ENCODE data around the gene HHEX.
"Not testable (repeated sequence)": the region's sequence is repeated elsewhere in the genome, so short reads cannot be mapped to it uniquely, and the experiment has no call there.

The HHEX gene

DNA sequence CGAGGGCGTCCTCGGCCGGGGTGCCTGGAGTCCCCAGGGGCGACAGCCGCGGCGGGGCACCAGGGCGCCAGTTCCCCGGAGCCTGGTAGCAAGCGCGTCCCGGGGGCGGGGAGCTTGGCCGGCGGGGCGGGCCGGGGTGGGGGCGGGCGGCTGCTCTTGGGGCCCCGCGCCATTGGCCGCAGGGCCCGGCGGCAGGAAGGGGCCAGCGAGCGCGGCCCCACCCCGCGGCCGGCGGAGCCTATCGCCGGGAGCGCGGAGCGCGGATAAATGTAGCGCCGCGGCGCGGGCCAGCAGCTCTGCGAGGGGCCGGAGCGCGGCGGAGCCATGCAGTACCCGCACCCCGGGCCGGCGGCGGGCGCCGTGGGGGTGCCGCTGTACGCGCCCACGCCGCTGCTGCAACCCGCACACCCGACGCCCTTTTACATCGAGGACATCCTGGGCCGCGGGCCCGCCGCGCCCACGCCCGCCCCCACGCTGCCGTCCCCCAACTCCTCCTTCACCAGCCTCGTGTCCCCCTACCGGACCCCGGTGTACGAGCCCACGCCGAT is at the start of gene HHEX:
HHEX (plus strand) TSS at position 293 of the 548 bp plus-strand sequence; CDS start at position 325, 32 bp downstream.
- peak; percentile 42 for DNase-seq

DNA sequence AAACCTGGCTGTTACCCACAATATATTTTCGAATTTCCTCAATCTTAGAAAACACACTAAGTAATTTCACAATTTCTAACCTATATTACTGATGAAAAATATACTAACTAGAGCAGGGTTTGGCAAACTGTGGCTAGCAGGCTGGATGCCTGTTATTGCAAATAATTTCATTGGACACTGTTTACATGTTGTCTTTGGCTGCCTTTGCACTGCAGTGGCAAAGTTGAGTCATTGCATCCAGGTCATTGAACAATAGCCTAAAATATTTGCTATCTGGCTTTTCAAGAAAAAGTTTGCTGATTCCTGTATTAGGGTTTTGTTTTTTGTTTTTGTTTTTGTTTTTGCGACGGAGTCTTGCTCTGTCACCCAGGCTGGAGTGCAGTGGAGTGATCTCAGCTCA is 49.6 kb upstream of the HHEX start:
- DNase-seq, result no peak

DNA sequence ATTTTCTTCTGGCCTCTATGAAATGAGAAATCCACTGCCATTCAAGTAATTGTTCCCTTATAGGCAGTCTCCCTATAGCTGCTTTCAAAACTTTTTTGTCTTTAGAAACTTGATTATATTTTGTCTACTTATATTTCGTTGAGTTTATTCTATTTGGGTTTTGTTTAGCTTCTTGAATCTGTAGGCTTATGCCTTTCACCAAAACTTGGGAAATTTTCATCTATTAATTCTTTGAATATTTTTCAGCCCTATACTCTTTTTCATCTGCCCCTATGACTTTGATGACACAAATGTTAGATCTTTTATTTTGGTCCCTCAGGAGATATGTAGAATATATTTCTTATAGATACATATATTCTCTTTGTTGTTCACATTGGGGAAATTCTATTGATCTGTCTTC is 48.3 kb upstream of the HHEX start:
- DNase-seq, result no peak

DNA sequence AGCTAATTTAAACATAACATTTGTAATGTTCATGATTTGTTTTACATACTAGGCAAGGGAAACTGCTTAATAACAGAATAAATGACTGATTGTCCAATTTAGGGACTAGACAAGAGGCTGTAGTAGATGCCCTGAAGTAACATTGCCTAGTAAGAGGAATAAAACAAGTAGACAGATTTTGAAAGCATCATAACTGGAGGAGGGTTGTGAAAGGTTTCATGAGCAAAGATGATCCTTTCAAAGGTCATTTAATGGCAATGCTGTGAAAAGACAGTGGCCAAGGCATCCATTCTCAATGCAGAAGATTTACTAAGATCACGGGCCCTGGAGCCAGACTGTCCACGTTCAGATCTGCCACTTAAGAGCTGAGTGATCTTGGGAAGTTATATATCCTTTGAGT is 44.8 kb upstream of the HHEX start:
- no peak for DNase-seq

DNA sequence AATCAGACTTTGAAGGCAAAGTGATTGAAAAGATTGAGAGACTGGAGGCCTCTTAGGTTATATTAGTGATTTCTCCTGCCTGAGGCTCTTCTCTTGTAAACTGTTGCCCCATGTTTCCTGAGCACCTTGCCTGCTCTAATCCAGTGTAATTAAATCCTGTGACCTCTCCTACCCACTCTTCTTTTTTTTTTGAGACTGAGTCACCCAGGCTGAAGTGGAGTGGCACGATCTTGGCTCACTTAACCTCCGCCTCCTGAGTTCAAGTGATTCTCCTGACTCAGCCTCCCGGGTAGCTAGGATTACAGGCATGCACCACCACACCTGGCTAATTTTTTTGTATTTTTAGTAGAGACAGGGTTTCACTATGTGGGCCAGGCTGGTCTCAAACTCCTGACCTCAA is 38.9 kb upstream of the HHEX start:
- DNase-seq, result not testable (repeated sequence)

DNA sequence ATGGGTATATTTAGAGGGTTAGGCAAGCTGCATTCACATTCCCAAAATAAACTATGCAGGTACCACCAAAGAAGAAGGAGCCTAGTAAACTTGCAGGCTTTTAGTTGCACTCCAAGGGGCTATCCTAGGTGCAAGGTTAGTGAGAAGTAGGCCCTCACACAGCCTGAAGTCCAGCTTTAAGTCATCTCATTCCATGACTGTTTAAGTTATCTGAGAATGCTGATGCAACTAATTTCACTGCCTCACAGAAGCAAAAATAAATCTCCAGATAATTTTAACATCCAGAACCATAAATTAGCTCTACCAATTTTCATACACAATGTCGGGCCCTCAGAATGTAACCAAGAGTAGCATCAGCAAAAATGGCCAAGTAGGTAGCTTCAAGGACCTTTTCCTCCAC is 34.3 kb upstream of the HHEX start:
- no peak for DNase-seq

DNA sequence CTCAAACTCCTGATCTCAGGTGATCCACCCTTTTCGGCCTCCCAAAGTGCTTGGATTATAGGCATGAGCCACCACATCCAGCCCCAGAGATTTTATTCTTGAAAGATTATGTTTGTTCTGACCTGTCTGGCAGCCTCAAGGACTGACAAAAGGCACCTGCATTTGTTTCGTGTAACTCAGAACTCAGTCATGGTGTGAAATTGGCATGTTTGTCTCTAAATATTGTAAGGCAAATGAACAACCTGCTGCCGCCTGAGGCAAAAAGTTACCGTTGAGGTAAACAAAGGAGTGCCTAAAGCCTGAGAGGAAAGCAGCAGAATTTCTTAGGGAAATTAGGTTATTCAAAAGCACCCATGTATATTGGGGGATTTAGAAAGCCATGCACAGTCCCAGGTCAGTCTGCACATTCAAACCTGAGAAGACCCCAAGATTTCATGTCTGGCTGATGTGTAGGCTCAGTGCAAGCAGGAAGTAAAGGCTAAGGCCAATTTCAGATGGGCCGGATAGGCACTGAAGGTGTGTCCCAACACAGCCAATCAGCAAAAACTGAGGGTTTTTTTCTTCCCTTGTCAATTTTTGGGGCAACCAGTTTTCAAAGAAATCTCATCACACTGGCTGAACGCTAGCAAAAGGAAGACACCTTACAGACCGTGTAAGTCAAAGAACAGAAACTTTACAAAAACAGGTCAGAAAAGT is 33.3 kb upstream of the HHEX start:
- no peak for DNase-seq

DNA sequence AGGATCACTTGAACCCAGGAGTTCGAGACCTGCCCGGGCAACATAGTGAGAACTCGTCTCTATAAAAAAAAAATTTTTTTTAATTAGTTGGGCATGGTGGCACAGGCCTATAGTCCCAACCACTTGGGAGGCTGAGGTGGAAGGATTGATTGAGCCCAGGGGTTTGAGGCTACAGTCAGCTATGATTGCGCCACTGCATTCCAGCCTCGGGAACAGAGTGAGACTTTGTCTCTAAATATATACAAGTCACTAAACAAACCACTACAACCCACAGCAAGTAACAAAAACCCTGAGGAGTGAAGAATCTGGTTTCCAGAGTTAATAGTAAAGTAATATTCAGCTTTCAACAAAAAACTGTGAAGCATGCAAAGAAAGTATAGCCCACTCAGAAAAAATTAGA is 32.7 kb upstream of the HHEX start:
- no peak for DNase-seq

DNA sequence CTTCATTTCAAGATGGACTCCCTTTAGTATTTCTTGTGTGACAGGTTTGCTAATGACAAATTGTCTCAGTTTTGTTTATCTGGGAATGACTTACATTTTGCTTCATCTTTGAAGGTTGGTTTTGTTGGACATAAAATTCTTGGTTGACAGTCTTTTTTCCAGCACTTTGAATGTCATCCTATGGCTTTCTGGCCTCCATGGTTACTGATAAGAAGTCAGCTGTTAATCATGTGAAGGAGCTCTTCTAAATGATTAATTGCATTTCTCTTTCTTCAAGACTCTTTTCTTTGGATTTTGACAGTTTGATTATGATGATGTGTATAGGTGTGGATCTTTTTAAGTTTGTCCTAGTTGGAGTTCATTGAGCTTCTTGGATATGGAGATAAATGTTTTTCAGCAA is 26.9 kb upstream of the HHEX start:
- DNase-seq, result no peak

DNA sequence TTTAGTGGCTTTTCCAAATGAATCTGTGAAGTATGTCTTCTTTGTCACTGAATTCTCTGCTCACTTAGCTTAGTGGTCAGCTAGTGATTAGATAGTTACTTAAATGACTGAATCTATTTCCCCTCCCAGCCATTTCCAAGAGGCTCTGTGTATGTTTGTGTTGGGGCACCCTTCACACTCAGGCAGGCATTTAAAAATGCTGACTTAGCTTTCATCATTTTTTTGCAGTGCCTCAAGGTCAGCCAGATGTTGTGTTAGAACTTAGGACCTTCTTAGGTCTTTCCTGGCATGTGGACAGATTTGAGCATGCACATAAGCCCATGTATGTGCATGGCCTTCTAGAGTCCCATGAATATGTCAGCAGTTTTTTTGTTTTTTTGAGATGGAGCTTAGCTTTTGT is 25.4 kb upstream of the HHEX start:
- no peak for DNase-seq

DNA sequence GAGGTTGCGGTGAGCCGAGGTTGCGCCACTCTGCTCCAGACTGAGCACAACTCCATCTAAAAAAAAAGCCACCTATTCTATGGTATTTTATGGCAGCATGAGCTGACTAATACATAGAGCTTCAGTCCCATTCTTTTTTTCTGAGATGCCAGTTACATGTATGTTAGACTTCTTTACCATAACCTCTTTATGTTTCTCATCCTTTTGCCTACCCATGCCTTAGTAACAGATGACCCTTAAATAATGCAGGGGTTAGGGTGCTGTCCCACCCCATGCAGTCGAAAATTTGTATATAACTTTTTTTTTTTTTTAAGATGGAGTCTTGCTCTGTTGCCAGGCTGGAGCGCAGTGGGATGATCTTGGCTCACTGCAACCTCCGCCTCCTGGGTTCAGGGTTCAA is 22.7 kb upstream of the HHEX start:
- DNase-seq, result no peak

DNA sequence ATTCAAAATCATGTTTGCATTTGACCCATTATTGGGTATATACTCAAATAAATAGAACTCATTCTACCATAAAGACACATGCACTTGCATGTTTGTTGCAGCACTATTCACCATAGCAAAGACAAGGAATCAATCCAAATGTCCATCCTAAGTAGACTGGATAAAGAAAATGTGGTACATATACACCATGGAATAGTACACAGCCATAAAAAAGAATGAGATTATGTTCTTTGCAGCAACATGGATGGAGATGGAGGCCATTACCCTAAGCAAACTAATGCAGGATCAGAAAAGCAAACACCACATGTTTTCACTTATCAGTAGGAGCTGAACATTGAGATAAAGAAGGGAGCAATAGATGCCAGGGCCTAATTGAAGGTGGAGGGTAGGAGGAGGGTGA is 12.0 kb upstream of the HHEX start:
- no peak for DNase-seq

DNA sequence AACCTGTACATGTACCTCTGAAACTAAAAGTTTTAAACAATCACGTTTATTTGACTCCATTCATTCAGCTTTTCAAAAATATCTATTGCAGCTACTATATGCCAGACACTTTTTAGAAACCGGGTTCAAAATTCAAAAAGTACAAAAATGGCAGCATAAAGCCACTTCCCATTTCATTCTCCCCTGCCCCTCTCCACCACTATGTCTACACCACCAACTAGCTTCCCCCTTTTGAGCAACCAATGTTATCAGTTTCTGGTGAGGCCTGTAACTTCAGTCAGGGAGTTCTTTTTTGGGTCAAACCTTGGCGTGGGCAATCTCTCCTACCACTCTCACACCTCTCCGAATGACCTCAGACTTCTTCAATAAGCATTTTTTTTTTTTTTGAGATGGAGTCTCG is 11.5 kb upstream of the HHEX start:
- no peak for DNase-seq

DNA sequence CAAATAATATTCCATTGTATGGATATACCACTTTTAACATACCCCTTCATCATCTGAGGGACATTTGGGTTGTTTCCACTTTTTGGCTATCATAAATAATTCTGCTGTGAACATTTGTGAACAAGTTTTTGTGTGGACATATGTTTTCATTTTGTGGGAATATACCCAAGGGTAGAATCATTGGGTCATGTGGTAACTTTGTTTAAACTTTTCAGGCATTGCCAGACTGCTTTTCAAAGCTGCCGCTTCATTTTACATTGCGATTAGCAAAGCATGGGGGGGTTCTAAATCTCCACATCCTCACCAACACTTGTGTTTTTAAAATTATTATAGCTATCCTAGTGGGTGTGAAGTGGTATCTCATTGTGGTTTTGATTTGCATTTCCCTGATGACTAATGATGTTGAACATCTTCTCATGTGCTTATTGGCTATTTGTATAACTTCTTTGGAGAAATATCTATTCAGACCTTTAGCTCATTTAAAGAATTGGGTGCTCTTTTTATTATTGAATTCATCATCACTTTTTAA is 8.4 kb upstream of the HHEX start:
- DNase-seq, result no peak

DNA sequence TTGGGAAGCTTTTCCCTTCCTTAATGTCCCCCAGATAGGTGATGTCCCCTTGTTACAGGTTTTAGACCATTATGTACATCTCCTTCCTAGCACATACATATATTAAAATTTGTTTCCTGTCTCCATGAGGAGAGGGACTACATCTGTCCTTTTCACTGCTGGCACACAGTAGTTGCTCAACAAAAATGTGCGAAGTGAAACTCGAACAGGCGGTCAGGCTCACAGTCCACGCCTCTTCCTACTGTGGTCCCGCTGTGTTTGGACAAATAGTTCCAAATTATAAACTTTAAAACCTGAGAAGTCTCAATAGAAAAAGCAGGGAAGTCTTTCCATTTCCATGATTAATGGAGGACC is 1.2 kb upstream of the HHEX start:
- no peak for DNase-seq

DNA sequence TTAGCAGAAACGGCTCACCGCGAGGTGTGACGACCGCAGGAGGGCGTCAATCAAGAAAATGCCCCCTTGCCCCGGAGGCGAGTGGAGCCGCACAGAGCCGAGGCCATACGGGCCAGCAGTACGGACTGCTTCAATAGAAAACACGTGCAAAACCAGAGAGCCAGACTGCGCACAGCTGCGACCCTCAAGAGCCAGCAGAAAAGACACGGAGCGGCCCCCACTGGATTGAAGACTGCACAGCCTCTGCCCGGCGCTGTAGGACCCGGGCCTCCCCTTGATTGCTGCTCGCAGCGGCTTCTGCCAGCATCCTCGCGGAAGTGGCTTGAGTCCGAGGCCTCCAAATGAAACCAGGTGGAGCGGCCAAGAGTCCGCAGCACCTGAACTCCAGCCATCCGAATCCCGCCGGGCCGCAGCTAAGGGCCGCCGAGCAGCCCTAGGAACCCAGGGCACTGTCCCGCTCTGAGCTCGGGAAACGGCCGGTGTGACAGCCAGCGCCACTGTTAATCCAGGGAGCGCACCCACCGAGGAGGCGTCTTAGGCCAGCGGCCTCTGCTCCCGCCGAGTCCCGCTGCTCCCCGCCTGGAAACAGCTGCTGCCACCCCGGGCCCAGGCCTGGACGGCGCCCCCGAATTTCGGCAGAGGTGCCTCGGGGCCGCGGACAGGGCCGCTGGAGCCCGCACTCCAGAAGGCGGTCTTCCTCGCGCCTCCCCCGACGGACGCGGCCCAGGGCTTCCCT is 660 bp upstream of the HHEX start:
- DNase-seq, result no peak

DNA sequence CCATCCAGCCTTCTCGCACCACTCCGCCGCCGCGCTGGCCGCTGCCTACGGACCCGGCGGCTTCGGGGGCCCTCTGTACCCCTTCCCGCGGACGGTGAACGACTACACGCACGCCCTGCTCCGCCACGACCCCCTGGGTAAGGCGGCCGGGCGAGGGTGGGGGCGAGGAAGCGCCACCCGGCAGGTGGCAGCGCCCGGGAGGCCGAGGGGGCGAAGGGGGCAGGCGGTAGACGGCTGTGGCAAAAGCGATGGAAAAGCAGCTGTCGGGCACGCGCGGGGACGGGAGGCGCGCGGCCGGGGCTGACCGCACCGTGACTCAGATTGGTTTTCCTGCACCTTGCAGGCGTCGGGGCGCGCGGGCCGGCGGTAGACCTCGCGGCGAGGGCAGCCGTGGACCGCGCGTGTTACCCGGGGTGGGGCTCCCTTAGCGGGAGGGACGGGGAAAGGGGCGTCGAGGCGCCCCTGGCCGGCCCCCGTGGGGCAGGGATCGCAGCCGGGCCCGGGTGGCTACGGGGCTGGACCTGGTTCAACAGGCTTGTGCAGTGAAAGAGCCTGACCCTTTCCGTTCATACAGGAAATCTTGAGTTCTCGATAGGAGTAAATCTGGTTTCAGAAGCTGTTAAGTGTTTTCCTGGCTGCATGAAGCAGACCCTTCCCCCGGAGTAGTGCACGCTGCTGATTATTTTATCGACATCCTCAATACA is 608 bp downstream of the HHEX start:
- DNase-seq, result peak; percentile 21

DNA sequence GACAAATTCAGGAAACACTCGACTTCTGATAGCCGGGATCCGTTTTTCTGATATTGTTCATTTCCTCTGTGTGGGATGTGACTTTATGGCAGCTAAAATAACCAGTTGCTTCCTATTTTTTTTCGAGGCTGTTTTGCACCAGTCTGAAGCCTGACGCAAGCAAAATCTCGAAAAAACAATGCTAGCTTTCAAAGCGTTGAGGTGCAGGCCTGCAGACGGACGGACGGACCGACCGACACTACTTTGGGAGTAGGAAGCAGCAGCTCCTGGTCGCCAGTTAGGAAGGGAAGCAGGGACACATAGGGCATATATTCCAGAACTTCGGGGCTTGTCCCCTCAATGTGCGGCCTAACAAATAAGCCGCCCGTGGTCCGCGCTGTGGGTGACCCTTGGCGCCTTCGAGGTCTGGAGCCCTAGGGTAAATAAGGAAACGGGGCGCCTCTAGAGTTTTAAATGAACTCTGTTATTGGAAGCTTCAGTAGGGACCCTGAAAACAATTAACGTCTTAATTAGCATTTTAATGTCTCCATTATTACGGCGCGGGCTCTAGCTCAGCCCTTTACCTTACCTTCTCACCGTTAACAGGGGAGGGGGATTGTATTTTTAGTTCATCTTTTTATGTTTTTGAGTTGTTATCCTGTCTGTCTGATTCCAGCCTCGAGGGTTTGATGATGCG is 1.3 kb downstream of the HHEX start:
- no peak for DNase-seq

DNA sequence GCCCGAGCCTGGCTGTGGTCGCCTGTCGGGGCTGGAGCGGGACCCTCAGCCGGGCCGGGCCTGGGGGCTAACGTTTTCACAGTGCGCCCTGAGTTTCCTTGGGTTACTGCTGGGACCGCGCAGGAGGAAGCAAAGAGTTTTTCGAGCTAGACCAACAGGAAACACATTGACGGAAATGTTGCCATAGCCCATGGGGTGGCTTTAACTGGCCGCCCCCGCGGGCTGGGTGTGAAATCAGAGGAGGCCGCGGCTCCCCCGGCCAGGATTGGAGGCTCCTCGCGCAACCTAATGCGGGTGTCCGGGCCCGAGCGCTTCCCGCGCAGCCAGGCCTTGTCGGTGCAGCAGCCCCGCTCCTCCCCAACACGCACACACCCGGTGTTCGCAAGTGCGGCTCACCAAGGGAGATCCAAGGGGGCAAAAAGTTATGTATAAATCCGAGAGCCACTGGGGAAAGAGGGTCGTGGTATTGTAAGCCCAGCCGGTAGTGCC is 1.9 kb downstream of the HHEX start:
- DNase-seq, result no peak

DNA sequence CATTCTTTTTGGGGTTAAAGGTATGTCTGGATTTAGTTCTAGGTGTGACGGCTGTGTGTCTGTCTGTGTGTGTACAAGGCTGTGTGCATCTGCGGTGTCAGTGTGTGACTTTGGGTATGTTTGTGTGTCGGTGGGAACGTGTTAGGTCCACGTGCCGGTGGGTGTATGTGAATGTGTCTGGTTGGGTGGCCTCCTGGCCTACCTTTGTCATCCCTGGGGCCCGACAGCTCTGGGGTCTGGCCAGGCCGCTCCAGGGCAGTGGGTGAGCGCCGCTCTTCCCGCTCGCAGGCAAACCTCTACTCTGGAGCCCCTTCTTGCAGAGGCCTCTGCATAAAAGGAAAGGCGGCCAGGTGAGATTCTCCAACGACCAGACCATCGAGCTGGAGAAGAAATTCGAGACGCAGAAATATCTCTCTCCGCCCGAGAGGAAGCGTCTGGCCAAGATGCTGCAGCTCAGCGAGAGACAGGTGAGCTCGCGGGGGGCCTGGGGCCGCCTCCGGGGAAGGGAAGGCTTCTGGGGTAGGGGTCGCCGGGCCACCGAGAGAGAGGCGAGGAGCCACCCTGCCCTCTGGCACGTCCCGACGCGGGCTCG is 2.4 kb downstream of the HHEX start:
- no peak for DNase-seq

DNA sequence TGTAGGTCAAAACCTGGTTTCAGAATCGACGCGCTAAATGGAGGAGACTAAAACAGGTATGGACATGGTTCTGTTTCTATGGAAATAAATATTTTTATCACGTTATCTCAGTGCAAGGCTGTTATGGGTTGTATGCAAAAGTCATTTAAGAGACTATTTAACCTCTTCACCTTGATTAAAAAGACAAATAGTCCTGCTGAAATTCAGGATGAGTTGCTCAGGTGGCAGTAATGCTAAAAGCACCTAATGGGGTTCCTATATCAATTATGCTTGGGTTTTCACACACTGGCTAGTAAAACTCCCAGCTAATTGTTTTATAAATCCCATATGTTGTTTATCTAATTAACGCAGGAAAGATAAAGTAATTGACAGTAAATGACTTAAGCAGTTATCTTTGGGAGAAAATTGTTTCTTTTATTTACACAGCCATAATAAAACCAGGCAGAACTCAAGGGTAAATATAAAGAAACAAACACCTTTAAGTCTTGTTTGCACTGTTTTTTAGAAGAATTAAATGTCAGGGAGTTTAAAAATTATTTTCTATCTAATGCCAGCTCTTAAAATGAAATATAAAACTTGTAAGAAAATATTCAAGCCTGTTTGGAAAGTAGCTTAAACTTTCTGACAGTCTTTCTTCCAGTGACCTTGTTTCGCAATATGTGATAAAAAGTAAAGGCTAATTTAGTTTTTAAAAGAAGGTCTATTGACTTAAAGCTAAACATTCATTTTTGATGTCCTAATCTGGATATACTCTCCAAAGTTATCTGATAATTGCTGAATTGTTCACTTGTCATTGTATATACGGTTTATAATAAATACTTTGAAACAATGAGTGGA is 3.2 kb downstream of the HHEX start:
- no peak for DNase-seq

DNA sequence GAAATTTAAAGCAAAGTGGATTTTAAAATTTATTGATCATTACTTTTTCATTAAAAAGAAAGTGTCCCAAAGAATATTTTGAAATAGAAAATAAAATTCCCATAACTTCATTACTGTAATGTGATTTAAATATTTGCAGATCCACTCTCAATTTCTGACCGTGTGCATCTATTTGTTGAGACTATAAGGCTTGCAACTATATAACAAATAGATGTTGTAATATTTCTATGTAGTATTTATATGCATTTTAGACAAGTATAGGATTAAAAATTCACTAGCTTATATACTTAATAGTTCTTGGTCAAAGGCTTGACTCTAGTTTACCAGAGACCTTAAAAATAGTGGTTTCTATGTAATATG is 3.8 kb downstream of the HHEX start:
- DNase-seq, result no peak

Data from amniotic stem cell (primary cell).